Stomach smooth muscle (tissue), 2 donors: ENCODE results near the gene GNAT1.

Source experiments
- H3K27ac ChIP-seq: one replicate; pipeline ENCODE4 v1.7.0; 2013; ENCODE audit warnings: mild to moderate bottlenecking, low read length, inconsistent platforms
- H3K27me3 ChIP-seq, 2 donors: one replicate each; pipeline ENCODE4 v1.7.0; 2013; ENCODE audit warnings: low read length in 2 of 2; ENCODE audit not compliant: insufficient read depth in 2 of 2, control insufficient read depth in 1 of 2
- H3K36me3 ChIP-seq, 2 donors: one replicate each; pipeline ENCODE4 v1.7.0; 2013; ENCODE audit warnings: low read length in 2 of 2; ENCODE audit not compliant: control insufficient read depth in 2 of 2, insufficient read depth in 2 of 2
- H3K4me1 ChIP-seq: one replicate; pipeline ENCODE4 v1.7.0; 2013; ENCODE audit warnings: low read length; ENCODE audit not compliant: control insufficient read depth, insufficient read depth
- H3K4me3 ChIP-seq, 2 donors: one replicate each; pipeline ENCODE4 v1.7.0; 2013; ENCODE audit warnings: low read length in 2 of 2
- H3K9ac ChIP-seq, 2 donors: one replicate each; pipeline ENCODE4 v1.7.0; 2013; ENCODE audit warnings: low read length in 2 of 2, mild to moderate bottlenecking in 1 of 2
- H3K9me3 ChIP-seq, 2 donors: one replicate each; pipeline ENCODE4 v1.7.0; 2013; ENCODE audit warnings: low read length in 2 of 2; ENCODE audit not compliant: control insufficient read depth in 2 of 2
- donor health status: healthy.
- donor health status: Pancreatic carcinoma.

Gene GNAT1

DNA sequence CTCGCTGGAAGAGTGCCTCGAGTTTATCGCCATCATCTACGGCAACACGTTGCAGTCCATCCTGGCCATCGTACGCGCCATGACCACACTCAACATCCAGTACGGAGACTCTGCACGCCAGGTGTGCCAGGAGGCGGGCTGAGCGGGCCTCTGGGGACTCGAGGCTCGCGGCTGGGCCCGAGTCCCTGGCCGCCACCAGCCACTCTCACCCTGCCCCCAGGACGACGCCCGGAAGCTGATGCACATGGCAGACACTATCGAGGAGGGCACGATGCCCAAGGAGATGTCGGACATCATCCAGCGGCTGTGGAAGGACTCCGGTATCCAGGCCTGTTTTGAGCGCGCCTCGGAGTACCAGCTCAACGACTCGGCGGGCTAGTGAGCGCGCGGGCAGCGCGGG lies 1.9 kb downstream of the GNAT1 start:
- Histone ChIP-seq H3K36me3 (no peaks in the 10 kb centered on the region), H3K27ac (no peak overlapping the region), H3K9ac (no peak overlapping the region), H3K4me3 (no peak overlapping the region), H3K4me1 (peaks cover 26% of the 10 kb centered on the region), H3K27me3 (peaks cover 27 to 31% of the 10 kb centered on the region in 2 donors), H3K9me3 (no peaks in the 10 kb centered on the region)

DNA sequence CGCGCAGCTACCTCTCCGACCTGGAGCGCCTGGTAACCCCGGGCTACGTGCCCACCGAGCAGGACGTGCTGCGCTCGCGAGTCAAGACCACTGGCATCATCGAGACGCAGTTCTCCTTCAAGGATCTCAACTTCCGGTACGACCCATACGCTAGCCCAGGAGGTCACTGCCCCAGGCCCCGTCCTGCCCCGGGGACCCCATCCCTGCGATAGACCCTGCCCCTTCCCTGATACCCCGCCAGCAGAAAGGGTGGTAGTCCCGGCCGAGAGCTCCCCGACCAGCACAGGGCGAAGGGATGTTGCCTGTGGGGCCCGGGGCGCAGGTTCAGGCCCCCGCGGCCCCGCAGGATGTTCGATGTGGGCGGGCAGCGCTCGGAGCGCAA lies 2.3 kb downstream of the GNAT1 start:
- Histone ChIP-seq H3K4me3 (no peak overlapping the region), H3K36me3 (no peaks in the 10 kb centered on the region), H3K9me3 (no peaks in the 10 kb centered on the region), H3K27ac (no peak overlapping the region), H3K27me3 (peaks cover 27 to 31% of the 10 kb centered on the region in 2 donors), H3K4me1 (peaks cover 26% of the 10 kb centered on the region), H3K9ac (no peak overlapping the region)

- Histone ChIP-seq H3K4me1 (peaks cover 24% of the 10 kb centered on the region), H3K4me3 (peak overlapping the region; percentile 35 to 49), H3K27me3 (peaks cover 27 to 31% of the 10 kb centered on the region in 2 donors), H3K9ac (no peak overlapping the region), H3K27ac (no peak overlapping the region), H3K36me3 (no peaks in the 10 kb centered on the region), H3K9me3 (no peaks in the 10 kb centered on the region)
These were observed 2.9 kb downstream of the GNAT1 start for GRCh38 chr3:50194128-50194902.

- Histone ChIP-seq H3K9ac (no peak overlapping the region), H3K27ac (no peak overlapping the region), H3K4me1 (peaks cover 21% of the 10 kb centered on the region), H3K4me3 (peak overlapping the region; percentile 35 to 49), H3K9me3 (no peaks in the 10 kb centered on the region), H3K36me3 (no peaks in the 10 kb centered on the region), H3K27me3 (peaks cover 27 to 31% of the 10 kb centered on the region in 2 donors)
These were observed 3.6 kb downstream of the GNAT1 start for GRCh38 chr3:50194903-50195500.

DNA sequence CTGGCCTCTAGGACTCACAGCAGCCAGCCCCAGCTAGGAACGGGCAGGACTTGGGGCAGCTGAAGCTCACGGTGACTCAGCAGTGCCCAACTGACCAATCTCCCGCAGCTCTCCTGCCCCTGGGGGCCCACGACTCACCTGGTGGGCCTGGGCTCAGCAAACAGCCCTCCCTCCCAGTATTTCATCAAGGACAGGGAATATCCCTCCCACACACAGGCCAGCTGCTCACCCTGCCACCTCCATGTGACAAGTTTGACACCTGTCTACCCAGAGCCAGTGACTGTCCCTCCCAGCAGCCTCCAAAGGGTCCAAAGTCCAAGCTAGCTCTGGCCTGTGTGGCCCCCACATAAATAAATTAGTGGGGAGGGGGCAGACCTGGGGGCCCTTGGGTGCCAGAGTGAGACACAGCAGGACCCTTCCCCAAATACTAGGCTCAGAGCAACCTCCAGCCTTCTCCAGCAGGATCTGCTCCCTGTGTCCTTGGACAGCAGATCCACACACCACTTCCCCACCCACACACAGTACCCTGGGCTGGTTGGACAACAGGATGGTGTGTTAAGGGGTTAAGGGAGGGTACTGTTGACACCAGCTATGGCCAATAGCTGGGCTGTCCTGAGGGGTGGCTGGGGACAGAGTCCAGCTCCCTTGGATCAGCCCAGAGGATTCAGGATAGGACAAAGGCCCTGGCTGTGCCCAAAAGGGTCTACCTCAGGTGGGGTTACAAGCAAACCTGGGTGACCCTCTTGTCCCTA lies 4.3 kb downstream of the GNAT1 start:
- Histone ChIP-seq H3K4me1 (peaks cover 21% of the 10 kb centered on the region), H3K27me3 (peaks cover 28 to 31% of the 10 kb centered on the region in 2 donors), H3K9ac (no peak overlapping the region), H3K9me3 (no peaks in the 10 kb centered on the region), H3K27ac (no peak overlapping the region), H3K4me3 (no peak overlapping the region), H3K36me3 (no peaks in the 10 kb centered on the region)

DNA sequence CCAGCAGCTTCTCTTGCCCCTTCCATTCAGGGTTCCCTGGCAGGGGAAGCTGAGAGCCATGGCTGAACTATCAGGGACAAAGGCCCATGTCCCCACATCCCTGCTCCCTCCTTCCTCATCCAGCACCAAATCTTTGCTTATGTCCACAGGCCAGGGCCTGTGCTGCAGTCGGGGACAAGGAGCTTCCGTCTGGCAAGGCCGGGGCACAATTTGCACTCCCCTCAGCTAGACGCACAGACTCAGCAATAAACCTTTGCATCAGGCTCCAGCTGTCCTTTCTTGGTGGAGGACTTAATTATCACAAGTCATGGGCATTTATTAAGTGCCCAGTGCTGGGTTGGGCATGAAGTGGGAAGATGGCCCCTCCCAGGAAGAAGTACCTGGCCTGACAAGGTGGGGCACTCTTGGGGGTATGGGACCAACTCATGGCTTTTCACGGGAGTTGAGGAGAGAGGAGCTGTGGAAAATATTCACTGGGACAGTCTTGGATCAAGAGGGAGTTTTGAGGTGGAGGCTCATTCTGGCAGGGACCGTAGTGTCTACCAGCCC lies 4.9 kb downstream of the GNAT1 start:
- no peaks in the 10 kb centered on the region for H3K36me3 ChIP-seq
- peaks cover 33 to 36% of the 10 kb centered on the region in 2 donors for H3K27me3 ChIP-seq
- no peak overlapping the region for H3K9ac ChIP-seq
- H3K4me3 ChIP-seq = no peak overlapping the region
- H3K27ac ChIP-seq = no peak overlapping the region
- H3K4me1 ChIP-seq = peaks cover 21% of the 10 kb centered on the region
- H3K9me3 ChIP-seq = no peaks in the 10 kb centered on the region

GRCh38 chr3:50201573-50202315 lies 10.3 kb downstream of the GNAT1 start:
- Histone ChIP-seq H3K27ac (no peak overlapping the region), H3K9ac (no peak overlapping the region), H3K4me1 (peaks cover 10% of the 10 kb centered on the region), H3K36me3 (no peaks in the 10 kb centered on the region), H3K9me3 (no peaks in the 10 kb centered on the region), H3K4me3 (no peak overlapping the region), H3K27me3 (peaks cover 48 to 55% of the 10 kb centered on the region in 2 donors)

DNA sequence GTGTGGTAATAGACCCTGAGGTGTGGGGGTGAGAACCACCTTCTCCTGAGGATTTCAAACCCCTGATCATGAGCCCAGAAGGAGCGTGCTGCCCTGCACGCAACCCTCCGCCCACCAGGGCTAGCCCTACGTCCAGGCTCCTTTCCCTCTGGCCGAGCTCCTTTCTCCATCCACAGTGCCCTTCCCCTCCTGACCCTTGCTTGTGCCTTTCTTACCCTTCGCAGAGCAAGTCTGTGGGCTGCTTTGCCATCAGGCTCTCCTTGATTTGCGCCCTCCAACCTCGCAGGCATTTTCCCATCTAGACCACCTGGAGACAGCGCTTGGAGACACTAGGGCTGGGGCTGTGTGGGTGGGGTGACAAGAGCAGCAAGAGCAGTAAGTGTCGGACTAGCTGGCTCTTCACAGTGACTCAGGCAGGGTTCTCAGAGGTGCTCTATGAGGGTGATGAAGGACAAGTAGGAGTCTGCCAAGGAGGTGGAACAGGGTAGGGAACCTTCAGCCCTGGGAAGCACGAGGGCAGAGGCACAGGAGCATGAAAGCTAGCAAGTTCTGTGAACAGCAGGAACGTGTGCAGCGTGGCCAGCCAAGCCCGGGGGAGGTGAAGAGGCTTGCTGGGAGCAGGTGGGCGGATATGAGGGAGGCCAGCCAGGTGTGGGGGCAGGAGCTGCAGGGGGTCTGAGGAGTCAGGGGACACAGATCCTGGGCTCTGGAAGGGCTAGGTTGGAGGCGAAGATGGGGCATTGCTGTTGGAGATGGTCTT lies 11.1 kb downstream of the GNAT1 start:
- Histone ChIP-seq H3K9ac (no peak overlapping the region), H3K4me1 (peaks cover 10% of the 10 kb centered on the region), H3K4me3 (no peak overlapping the region), H3K36me3 (no peaks in the 10 kb centered on the region), H3K9me3 (no peaks in the 10 kb centered on the region), H3K27ac (no peak overlapping the region), H3K27me3 (peaks cover 48 to 55% of the 10 kb centered on the region in 2 donors)

GRCh38 chr3:50203113-50203808 lies 11.9 kb downstream of the GNAT1 start:
- no peak overlapping the region for H3K4me3 ChIP-seq
- H3K9ac ChIP-seq = no peak overlapping the region
- H3K4me1 ChIP-seq = peaks cover 10% of the 10 kb centered on the region
- H3K9me3 ChIP-seq = no peaks in the 10 kb centered on the region
- no peak overlapping the region for H3K27ac ChIP-seq
- no peaks in the 10 kb centered on the region for H3K36me3 ChIP-seq
- H3K27me3 ChIP-seq = peaks cover 48 to 55% of the 10 kb centered on the region in 2 donors
